ENCODE results near the gene ACOT7.

The ACOT7 gene

GRCh38 chr1:6359216-6360116 lies 34.1 kb downstream of the ACOT7 start:
- peak; percentile 67 for DNase-seq

- no peak for DNase-seq
Measured at GRCh38 chr1:6358757-6359201, 34.8 kb downstream of the ACOT7 start.

GRCh38 chr1:6358144-6358624 lies 35.4 kb downstream of the ACOT7 start:
- DNase-seq = no peak

- no peak for DNase-seq
Measured at GRCh38 chr1:6357243-6357936, 36.2 kb downstream of the ACOT7 start.

GRCh38 chr1:6355621-6356020 lies 37.9 kb downstream of the ACOT7 start:
- no peak for DNase-seq

- no peak for DNase-seq
Measured at GRCh38 chr1:6354659-6355317, 38.8 kb downstream of the ACOT7 start.

GRCh38 chr1:6353955-6354658 lies 39.5 kb downstream of the ACOT7 start:
- DNase-seq = no peak

- no peak for DNase-seq
Measured at GRCh38 chr1:6353619-6353954, 40.0 kb downstream of the ACOT7 start.

GRCh38 chr1:6352138-6352563 lies 41.4 kb downstream of the ACOT7 start:
- DNase-seq = no peak

- peak; percentile 7 for DNase-seq
Measured at GRCh38 chr1:6351480-6352137, 42.0 kb downstream of the ACOT7 start.

GRCh38 chr1:6350416-6351088 lies 43.0 kb downstream of the ACOT7 start:
- no peak for DNase-seq

- no peak for DNase-seq
Measured at GRCh38 chr1:6349254-6349943, 44.2 kb downstream of the ACOT7 start.

GRCh38 chr1:6348511-6349191 lies 44.9 kb downstream of the ACOT7 start:
- no peak for DNase-seq

GRCh38 chr1:6347641-6348487 lies 45.7 kb downstream of the ACOT7 start:
- DNase-seq = no peak

- no peak for DNase-seq
Measured at GRCh38 chr1:6345460-6345859, 48.1 kb downstream of the ACOT7 start.

GRCh38 chr1:6345009-6345408 lies 48.6 kb downstream of the ACOT7 start:
- DNase-seq = no peak

GRCh38 chr1:6343506-6344405 lies 49.8 kb downstream of the ACOT7 start:
- DNase-seq = peak; percentile 21

- no peak for DNase-seq
Measured at GRCh38 chr1:6342056-6342455, 51.5 kb downstream of the ACOT7 start.
